Mammary epithelial cell (primary cell): ENCODE data around the gene ITGA8.

Experiments
- CTCF ChIP-seq, 2 donors: IDR thresholded peaks in 1 of 2; conservative IDR thresholded peaks in 1 of 2; 2 replicates each; pipeline ENCODE4 v1.5.1; 2011 to 2012; ENCODE audit warnings: inconsistent platforms in 2 of 2, low read length in 2 of 2, mild to moderate bottlenecking in 2 of 2, control low read depth in 1 of 2, low read depth in 1 of 2; ENCODE audit not compliant: insufficient read depth in 1 of 2; ENCODE audit errors: extremely low read depth in 1 of 2
- EZH2 ChIP-seq: IDR thresholded peaks from 2 replicates; pipeline ENCODE4 v1.6.1; 2012; ENCODE audit warnings: low read length, inconsistent platforms, borderline replicate concordance

- TF ChIP-seq EZH2 = no peak
- no peak for TF ChIP-seq CTCF (conservative IDR thresholded peaks at IDR 0.05 in 1 of 2, IDR thresholded peaks at IDR 0.05 in 1 of 2; ENCODE audit: extremely low read depth in 1 of 2, insufficient read depth in 1 of 2, low read depth in 1 of 2, low read length in 2 of 2)
Measured at GRCh38 chr10:15545266-15545665, 174.5 kb downstream of the ITGA8 start.
